Cardiac muscle cell (in vitro differentiated cells and primary cell): ENCODE results near the gene ZNF821. TPM values are rescaled to one million over a fixed set of nuclear protein-coding genes. Genes with fewer than 3 reads are reported as not detected.

Experiments
- DNase-seq, 2 donors: peaks; one replicate each; pipeline versions ENCODE4 v3.0.0 to v3.0.0-alpha.2; 2010 to 2017; ENCODE audit warnings: low read depth in 1 of 2, low spot score in 1 of 2
- H3K27ac ChIP-seq: fragments of 200-600 bp; sonication (generic); 2 replicates; pipeline ENCODE4 v1.5.1; 2016
- H3K27me3 ChIP-seq: fragments of 200-600 bp; sonication (generic); 2 replicates; pipeline ENCODE4 v1.6.0; 2016; ENCODE audit warnings: control low read depth
- H3K36me3 ChIP-seq: fragments of 200-600 bp; sonication (generic); 2 replicates; pipeline ENCODE4 v1.5.1; 2016; ENCODE audit warnings: control low read depth
- H3K4me1 ChIP-seq: fragments of 200-600 bp; sonication (generic); 2 replicates; pipeline ENCODE4 v1.8.1; 2017; ENCODE audit warnings: low read depth, mild to moderate bottlenecking, mixed run types
- H3K4me3 ChIP-seq: fragments of 200-600 bp; sonication (generic); 2 replicates; pipeline ENCODE4 v1.5.1; 2016; ENCODE audit warnings: mild to moderate bottlenecking
- H3K9me3 ChIP-seq: fragments of 200-600 bp; sonication (generic); 2 replicates; pipeline ENCODE4 v1.5.1; 2017; ENCODE audit warnings: low read depth, mild to moderate bottlenecking, control low read depth
- polyA plus RNA-seq: library from polyadenylated mRNA; unstranded; fragments of >200 nt; fragmentation: Nextera tagmentation; extraction: Ambion mirVana; gene quantifications from 2 replicates; pipeline ENCODE4 v1.2.1, GENCODE V29; 2016
- total RNA-seq: library from RNA; depleted of rRNA; stranded (reverse); fragments of >200 nt; gene quantifications from 2 replicates; pipeline ENCODE4 v1.2.3, GENCODE V29; 2016
- TF ChIP-seq, protein P1 (sequence below): IDR thresholded peaks from 2 replicates; pipeline ENCODE4 v1.5.1; 2012; ENCODE audit warnings: low read depth, mild to moderate bottlenecking, low read length

ZNF821 gene
- total and polyA plus RNA-seq, 2 experiments from 2014 or later, result 19.6 to 24.9 TPM

DNA sequence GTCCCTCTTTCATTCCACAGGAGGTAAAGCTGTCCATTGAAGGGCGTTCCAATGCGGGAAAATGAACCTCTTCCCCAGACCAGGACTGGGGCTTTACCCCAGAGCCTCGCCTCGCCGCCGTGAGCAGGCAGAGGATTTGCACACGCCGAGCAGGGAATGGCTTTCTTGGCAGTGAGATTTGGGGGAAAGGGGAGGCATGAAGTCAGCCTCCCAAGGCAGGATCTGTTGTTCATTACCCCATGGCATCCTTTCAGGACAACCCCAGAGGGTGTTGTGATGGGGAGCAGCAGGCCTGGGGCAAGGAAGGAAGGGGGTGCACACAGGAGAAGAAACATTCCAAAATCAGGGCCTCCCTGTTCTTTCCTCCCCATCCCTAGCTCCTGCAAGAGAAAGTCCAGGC is 32.2 kb downstream of the ZNF821 start:
- Histone ChIP-seq H3K36me3 (peaks cover 13% of the 10 kb centered on the region), H3K9me3 (no peaks in the 10 kb centered on the region), H3K4me1 (peaks cover 4% of the 10 kb centered on the region), H3K27me3 (no peaks in the 10 kb centered on the region), H3K4me3 (no peak overlapping the region), H3K27ac (no peak overlapping the region)
- TF ChIP-seq, protein P1, sequence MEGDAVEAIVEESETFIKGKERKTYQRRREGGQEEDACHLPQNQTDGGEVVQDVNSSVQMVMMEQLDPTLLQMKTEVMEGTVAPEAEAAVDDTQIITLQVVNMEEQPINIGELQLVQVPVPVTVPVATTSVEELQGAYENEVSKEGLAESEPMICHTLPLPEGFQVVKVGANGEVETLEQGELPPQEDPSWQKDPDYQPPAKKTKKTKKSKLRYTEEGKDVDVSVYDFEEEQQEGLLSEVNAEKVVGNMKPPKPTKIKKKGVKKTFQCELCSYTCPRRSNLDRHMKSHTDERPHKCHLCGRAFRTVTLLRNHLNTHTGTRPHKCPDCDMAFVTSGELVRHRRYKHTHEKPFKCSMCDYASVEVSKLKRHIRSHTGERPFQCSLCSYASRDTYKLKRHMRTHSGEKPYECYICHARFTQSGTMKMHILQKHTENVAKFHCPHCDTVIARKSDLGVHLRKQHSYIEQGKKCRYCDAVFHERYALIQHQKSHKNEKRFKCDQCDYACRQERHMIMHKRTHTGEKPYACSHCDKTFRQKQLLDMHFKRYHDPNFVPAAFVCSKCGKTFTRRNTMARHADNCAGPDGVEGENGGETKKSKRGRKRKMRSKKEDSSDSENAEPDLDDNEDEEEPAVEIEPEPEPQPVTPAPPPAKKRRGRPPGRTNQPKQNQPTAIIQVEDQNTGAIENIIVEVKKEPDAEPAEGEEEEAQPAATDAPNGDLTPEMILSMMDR, result no peak
- DNase-seq, result no peak

- H3K36me3 ChIP-seq, result peaks cover 13% of the 10 kb centered on the region
- H3K4me1 ChIP-seq, result peaks cover 6% of the 10 kb centered on the region
- no peak overlapping the region for H3K27ac ChIP-seq
- H3K9me3 ChIP-seq, result no peaks in the 10 kb centered on the region
- DNase-seq, result no peak
- H3K4me3 ChIP-seq, result no peak overlapping the region
- no peaks in the 10 kb centered on the region for H3K27me3 ChIP-seq
- TF ChIP-seq, protein P1, result no peak
Measured at GRCh38 chr16:71848622-71849021, 35.4 kb downstream of the ZNF821 start.

GRCh38 chr16:71847096-71847495 is 36.9 kb downstream of the ZNF821 start:
- Histone ChIP-seq H3K36me3 (peaks cover 13% of the 10 kb centered on the region), H3K4me1 (peaks cover 6% of the 10 kb centered on the region), H3K9me3 (no peaks in the 10 kb centered on the region), H3K27me3 (no peaks in the 10 kb centered on the region), H3K27ac (no peak overlapping the region), H3K4me3 (no peak overlapping the region)
- TF ChIP-seq, protein P1, result no peak
- DNase-seq, result no peak

DNA sequence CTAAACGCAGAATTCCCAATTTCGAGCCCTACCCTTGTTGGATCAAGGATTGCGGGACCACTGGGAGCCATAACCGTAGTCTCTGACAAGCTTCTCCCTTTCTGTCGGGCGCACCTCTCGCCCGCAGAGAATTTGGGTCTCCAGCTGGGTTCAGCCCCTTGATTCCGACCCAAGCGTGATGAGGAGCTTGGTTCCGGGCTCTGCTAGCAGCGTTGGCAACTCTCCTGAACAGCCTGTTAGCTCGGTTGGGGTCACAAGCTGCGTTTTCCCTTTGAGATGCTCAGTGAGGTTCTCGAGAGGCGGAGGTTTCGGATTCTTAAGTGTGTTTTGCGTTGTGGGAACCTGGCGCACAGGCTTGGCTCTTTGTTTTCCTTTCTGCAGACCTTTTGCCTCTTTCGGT is 37.6 kb downstream of the ZNF821 start:
- H3K9me3 ChIP-seq, result no peaks in the 10 kb centered on the region
- peaks cover 6% of the 10 kb centered on the region for H3K4me1 ChIP-seq
- H3K27ac ChIP-seq, result peak overlapping the region; percentile 42
- no peaks in the 10 kb centered on the region for H3K27me3 ChIP-seq
- peak overlapping the region; percentile 96 for H3K4me3 ChIP-seq
- peaks cover 8% of the 10 kb centered on the region for H3K36me3 ChIP-seq
- DNase-seq, result peak; percentile 27 to 30
- TF ChIP-seq, protein P1, result no peak

GRCh38 chr16:71845639-71846430 is 38.1 kb downstream of the ZNF821 start, which contains the start of gene ATXN1L:
Gene ATXN1L (plus strand): TSS chr16:71845976. CDS start chr16:71849741, 3,765 bp downstream.
- peak; percentile 91 to 96 for DNase-seq
- Histone ChIP-seq H3K4me1 (peaks cover 6% of the 10 kb centered on the region), H3K27me3 (no peaks in the 10 kb centered on the region), H3K27ac (peak within 1 kb of the TSS; percentile 42), H3K9me3 (no peaks in the 10 kb centered on the region), H3K4me3 (peak within 1 kb of the TSS; percentile 96), H3K36me3 (peaks cover 8% of the 10 kb centered on the region)
- TF ChIP-seq, protein P1, result no peak
